Common myeloid progenitor, CD34-positive (primary cell): Measurements from ENCODE around the gene PHF11.

Source experiments
- CTCF ChIA-PET: fragments of 350-600 bp; sonication (Branson Sonifier 250); formaldehyde crosslinking; loops from one replicate; lab custom pipeline; 2021; ENCODE audit warnings: antibody characterized with exemption; lab: Charles Lee
- POLR2A ChIA-PET: fragments of 350-600 bp; sonication (Branson Sonifier 250); formaldehyde crosslinking; loops from one replicate; lab custom pipeline; 2021; ENCODE audit warnings: antibody characterized with exemption; lab: Charles Lee
- DNase-seq, 3 donors: peaks; one replicate each; pipeline versions ENCODE4 v3.0.0 to v3.0.0-alpha.2; 2013
- H3K27ac ChIP-seq, 2 experiments: 1 replicate in 1 of 2; 2 replicates in 1 of 2; pipeline ENCODE4 v1.7.0; 2013; ENCODE audit warnings: inconsistent platforms in 2 of 2, low read length in 2 of 2, mild to moderate bottlenecking in 2 of 2, low read depth in 1 of 2, moderate library complexity in 1 of 2; ENCODE audit not compliant: severe bottlenecking in 2 of 2, insufficient read depth in 1 of 2, poor library complexity in 1 of 2
- H3K27me3 ChIP-seq, 5 experiments: replicated peaks in 2 of 5; 1 replicate in 3 of 5; 2 replicates in 2 of 5; pipeline versions ENCODE4 v1.6.1 to v1.7.0; 2013; ENCODE audit warnings: low read length in 4 of 5, mild to moderate bottlenecking in 2 of 5, moderate library complexity in 2 of 5, inconsistent platforms in 1 of 5; ENCODE audit not compliant: insufficient read depth in 5 of 5, control insufficient read depth in 4 of 5
- H3K36me3 ChIP-seq, 4 experiments: 1 replicate in 2 of 4; 2 replicates in 2 of 4; pipeline versions ENCODE4 v1.6.1 to v1.7.0; 2013; ENCODE audit warnings: low read length in 3 of 4, control low read depth in 1 of 4, mild to moderate bottlenecking in 1 of 4; ENCODE audit not compliant: control insufficient read depth in 4 of 4, insufficient read depth in 4 of 4
- H3K4me1 ChIP-seq, 4 experiments: 1 replicate in 3 of 4; 2 replicates in 1 of 4; pipeline versions ENCODE4 v1.6.1 to v1.7.1; 2013; ENCODE audit warnings: low read length in 3 of 4, mild to moderate bottlenecking in 3 of 4, control low read depth in 1 of 4, inconsistent platforms in 1 of 4, moderate library complexity in 1 of 4; ENCODE audit not compliant: control insufficient read depth in 4 of 4, insufficient read depth in 4 of 4; ENCODE audit errors: control extremely low read depth in 1 of 4
- H3K4me3 ChIP-seq, 7 experiments: 1 replicate in 4 of 7; 2 replicates in 3 of 7; pipeline versions ENCODE4 v1.5.1 to v1.7.0; 2013; ENCODE audit warnings: mild to moderate bottlenecking in 7 of 7, low read length in 6 of 7, moderate library complexity in 6 of 7, inconsistent platforms in 2 of 7, low read depth in 2 of 7, control low read depth in 1 of 7; ENCODE audit not compliant: insufficient read depth in 4 of 7, control insufficient read depth in 1 of 7; ENCODE audit errors: extremely low read depth in 1 of 7
- H3K9me3 ChIP-seq, 5 experiments: 1 replicate in 4 of 5; 2 replicates in 1 of 5; pipeline versions ENCODE4 v1.6.1 to v1.7.1; 2013; ENCODE audit warnings: low read length in 4 of 5, mild to moderate bottlenecking in 2 of 5, inconsistent platforms in 1 of 5, low read depth in 1 of 5, moderate library complexity in 1 of 5; ENCODE audit not compliant: control insufficient read depth in 4 of 5, insufficient read depth in 2 of 5; ENCODE audit errors: control extremely low read depth in 1 of 5
- WGBS: methylation state at CpG from one replicate; pipeline ENCODE4 v1.1.5; 2013; ENCODE audit not compliant: insufficient coverage; 5-methylcytosine and 5-hydroxymethylcytosine counted together

The PHF11 gene

DNA sequence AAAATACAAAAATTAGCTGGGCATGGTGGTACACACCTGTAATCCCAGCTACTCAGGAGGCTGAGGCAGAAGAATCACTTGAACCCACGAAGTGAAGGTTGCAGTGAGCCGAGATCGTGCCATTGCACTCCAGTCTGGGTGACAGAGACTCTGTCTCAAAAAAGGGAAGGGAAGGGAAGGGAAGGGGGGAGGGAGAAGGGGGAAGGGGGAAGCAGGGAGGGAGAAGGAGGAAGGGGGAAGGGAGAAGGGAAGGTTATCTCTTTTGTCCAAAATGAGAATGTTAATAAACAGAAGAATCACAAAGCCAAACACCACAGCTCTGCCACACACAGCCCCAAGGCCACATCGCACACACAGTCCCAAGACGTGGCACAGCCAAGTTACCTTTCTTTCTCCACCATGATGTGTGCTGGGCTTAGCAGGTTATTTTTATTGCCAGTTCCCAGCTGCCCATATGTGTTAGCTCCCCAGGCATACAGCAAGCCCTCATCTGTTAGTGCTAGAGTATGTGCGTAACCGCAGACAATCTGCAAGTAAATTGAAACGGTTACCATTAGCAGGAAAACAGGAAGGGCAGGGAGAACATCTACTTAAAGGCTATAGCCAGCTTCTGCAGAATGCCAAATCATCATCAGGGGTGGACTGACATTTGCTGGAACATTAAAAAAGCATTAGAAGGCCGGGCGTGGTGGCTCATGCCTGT lies 55.3 kb downstream of the PHF11 start:
- Histone ChIP-seq H3K4me1 (peaks cover 2 to 26% (median 14%) of the 10 kb centered on the region in 4 experiments), H3K36me3 (peaks cover 10 to 58% (median 27%) of the 10 kb centered on the region in 4 experiments), H3K27ac (peak overlapping the region in 1 of 2 experiments; percentile 60), H3K4me3 (peak overlapping the region in 4 of 7 experiments; percentile 15 to 56 (median 26)), H3K27me3 (no peaks in the 10 kb centered on the region), H3K9me3 (no peaks in the 10 kb centered on the region)
- ChIA-PET POLR2A (interaction anchor here (1.4 kb wide), 1 partner anchor 9 kb away, joined by 3 read pairs; no protein-coding TSS in a partner anchor), CTCF (interaction anchor here (0.9 to 5.2 kb wide), 8 partner anchors 10 to 53 kb away, joined by 3 to 27 read pairs (median 4); partner anchors contain the start of gene RCBTB1)
- WGBS = 17% methylated on average over 5 of the region's 10 CpGs
- peak; percentile 42 to 84 (median 76) for DNase-seq

DNA sequence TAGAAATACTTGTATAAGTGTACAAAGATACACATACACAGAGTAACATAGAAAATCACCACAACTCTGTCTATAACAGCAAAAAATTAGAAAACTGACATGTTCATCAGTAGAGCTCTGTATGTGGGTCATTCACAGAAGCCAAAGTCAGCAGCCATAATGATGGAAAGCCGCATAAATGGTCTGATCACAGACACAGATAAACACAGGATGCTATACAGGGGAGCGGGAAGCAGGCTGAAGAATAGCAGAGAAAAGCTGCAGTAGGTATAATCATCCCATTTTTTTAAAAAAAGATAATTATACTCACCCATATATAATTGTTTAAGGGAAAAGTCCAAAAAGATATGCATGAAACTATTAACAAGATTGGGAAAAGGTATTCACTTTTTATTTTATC lies 58.1 kb downstream of the PHF11 start:
- peaks cover 2 to 26% (median 14%) of the 10 kb centered on the region in 4 experiments for H3K4me1 ChIP-seq
- no peak overlapping the region for H3K4me3 ChIP-seq
- ChIA-PET CTCF (no interaction called here), POLR2A (interaction anchor here (0.5 kb wide), 1 partner anchor 35 kb away, joined by 3 read pairs; no protein-coding TSS in a partner anchor)
- no peaks in the 10 kb centered on the region for H3K27me3 ChIP-seq
- H3K27ac ChIP-seq = no peak overlapping the region
- peaks cover 11 to 62% (median 28%) of the 10 kb centered on the region in 4 experiments for H3K36me3 ChIP-seq
- no peak for DNase-seq
- no CpG with 5 or more reads among the region's 2 CpGs for WGBS
- H3K9me3 ChIP-seq = no peaks in the 10 kb centered on the region

DNA sequence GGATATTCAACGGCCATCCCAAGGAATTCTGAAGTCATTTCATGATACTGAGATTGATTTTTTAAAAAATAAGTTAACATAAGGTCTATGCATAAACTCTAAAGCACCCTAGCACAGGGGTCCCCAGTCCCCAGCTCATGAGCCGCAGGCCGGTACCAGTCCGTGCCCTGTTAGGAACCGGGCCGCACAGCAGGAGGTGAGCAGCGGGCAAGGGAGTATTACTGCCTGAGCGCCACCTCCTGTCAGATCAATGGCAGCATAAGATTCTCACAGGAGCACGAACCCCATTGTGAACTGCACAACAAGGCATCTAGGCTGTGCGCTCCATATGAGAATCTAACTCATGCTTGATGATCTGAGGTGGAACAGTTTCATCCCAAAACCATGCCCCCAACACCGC lies 58.6 kb downstream of the PHF11 start:
- Histone ChIP-seq H3K27ac (no peak overlapping the region), H3K9me3 (no peaks in the 10 kb centered on the region), H3K4me1 (peaks cover 2 to 26% (median 14%) of the 10 kb centered on the region in 4 experiments), H3K36me3 (peaks cover 13 to 60% (median 28%) of the 10 kb centered on the region in 4 experiments), H3K27me3 (no peaks in the 10 kb centered on the region), H3K4me3 (no peak overlapping the region)
- CTCF ChIA-PET = interaction anchor here (0.7 kb wide), 1 partner anchor 51 kb away, joined by 3 read pairs; no protein-coding TSS in a partner anchor
- DNase-seq = no peak
- POLR2A ChIA-PET = no interaction called here
- WGBS = 94% methylated on average over 10 of the region's 11 CpGs

DNA sequence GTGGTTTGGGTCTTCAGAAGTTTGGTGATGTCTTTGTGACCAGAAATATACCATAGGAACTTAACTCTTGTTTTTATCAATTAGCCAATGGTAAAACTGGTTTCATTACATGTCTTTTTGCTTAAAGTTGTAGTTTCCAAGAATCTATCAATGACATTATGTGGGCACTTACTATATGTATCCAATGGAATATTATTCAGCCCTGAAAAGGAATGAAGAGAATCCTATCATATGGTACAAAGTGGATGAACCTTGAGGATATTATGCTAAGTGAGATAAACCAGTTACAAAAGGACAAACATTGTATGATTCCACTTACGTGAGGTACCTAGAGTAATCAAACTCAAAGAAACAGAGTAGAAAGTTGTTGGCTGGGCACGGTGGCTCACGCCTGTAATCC lies 63.3 kb downstream of the PHF11 start:
- Histone ChIP-seq H3K27me3 (no peaks in the 10 kb centered on the region), H3K36me3 (peaks cover 13 to 71% (median 33%) of the 10 kb centered on the region in 4 experiments), H3K4me1 (peaks cover 0 to 6% (median 2%) of the 10 kb centered on the region in 4 experiments), H3K27ac (no peak overlapping the region), H3K9me3 (no peaks in the 10 kb centered on the region), H3K4me3 (no peak overlapping the region)
- 100% methylated on average over 1 of the region's 3 CpGs for WGBS
- CTCF ChIA-PET = interaction anchor here (0.9 to 2.7 kb wide), 5 partner anchors 10 to 49 kb away, joined by 3 to 16 read pairs (median 5); no protein-coding TSS in a partner anchor
- DNase-seq = no peak
- POLR2A ChIA-PET = interaction anchor here (1.5 kb wide), 1 partner anchor 8 kb away, joined by 3 read pairs; no protein-coding TSS in a partner anchor

DNA sequence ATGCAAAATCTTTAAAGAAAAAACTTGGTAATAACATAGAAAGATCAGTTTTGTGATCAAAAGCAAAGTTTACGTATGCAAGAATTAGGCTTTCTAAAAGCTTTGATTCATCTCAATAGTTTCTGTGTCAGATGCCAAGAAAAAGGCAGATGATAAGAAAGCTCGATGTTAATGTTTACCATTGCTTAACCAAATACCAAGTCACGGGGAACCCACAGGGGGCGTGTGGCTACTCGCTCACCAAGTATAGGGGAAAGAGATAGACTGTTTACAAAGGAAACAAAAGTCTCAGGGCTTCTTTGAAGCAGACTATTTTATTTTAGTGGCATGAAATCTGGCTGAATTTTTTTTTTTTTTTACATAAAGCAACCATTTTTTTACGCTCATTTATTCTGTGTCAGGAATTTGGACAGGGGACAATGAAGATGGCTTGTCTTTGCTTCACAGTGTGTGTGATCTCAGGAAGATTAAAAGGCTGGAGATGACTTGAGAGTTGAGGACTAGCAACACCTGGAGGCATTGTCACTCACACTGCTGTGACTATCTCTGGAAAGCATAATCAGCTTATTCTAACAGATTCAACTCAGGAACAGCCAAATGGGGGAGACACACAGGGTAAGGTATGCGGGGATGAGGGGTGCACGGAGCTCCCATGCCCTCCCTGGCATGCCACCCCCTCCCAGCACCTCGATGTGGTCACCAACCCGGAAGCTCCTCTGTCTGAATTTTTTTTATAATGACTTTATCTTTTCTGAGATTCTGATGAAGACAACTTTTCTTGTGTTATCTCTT lies 64.7 kb downstream of the PHF11 start:
- Histone ChIP-seq H3K36me3 (peaks cover 9 to 61% (median 28%) of the 10 kb centered on the region in 4 experiments), H3K4me1 (peaks cover 0 to 6% (median 2%) of the 10 kb centered on the region in 4 experiments), H3K9me3 (no peaks in the 10 kb centered on the region), H3K27me3 (no peaks in the 10 kb centered on the region), H3K27ac (no peak overlapping the region), H3K4me3 (no peak overlapping the region)
- peak; percentile 50 to 75 (median 72) for DNase-seq
- ChIA-PET POLR2A (interaction anchor here (0.6 to 1.5 kb wide), 5 partner anchors 9 to 378 kb away, joined by 3 to 4 read pairs (median 3); no protein-coding TSS in a partner anchor), CTCF (interaction anchor here (0.6 to 3.0 kb wide), 26 partner anchors 8 to 479 kb away, joined by 3 to 27 read pairs (median 4); partner anchors contain the start of genes PHF11 and RCBTB1)
- WGBS = 100% methylated on average over 1 of the region's 10 CpGs

DNA sequence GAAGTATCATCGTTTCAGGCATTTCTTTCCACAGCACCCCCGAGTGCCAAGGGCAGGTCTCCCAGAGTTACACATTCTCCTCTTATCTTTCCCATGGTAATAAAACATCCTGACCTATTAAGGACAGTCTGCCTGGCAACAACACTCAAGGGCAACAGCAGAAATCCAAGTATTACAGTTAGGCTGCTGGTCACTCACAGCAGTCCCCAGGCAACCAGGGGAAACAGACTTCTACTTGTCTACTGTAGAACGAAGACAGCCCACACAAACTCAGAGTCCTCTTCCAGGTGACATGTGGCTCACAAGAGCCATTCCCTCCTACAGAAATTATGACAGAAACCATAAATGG lies 65.3 kb downstream of the PHF11 start:
- Histone ChIP-seq H3K4me3 (no peak overlapping the region), H3K27me3 (no peaks in the 10 kb centered on the region), H3K4me1 (peaks cover 0 to 6% (median 2%) of the 10 kb centered on the region in 4 experiments), H3K27ac (no peak overlapping the region), H3K9me3 (no peaks in the 10 kb centered on the region), H3K36me3 (peaks cover 6 to 56% (median 25%) of the 10 kb centered on the region in 4 experiments)
- ChIA-PET POLR2A (interaction anchor here (0.7 kb wide), 1 partner anchor 378 kb away, joined by 3 read pairs; no protein-coding TSS in a partner anchor), CTCF (interaction anchor here (0.7 to 3.0 kb wide), 13 partner anchors 9 to 266 kb away, joined by 3 to 27 read pairs (median 5); partner anchors contain the start of genes PHF11 and RCBTB1)
- DNase-seq = no peak
- no CpG with 5 or more reads among the region's 3 CpGs for WGBS
